Measurements from ENCODE around the gene LMNTD2. TPM values are rescaled to one million over a fixed set of nuclear protein-coding genes. Genes with fewer than 3 reads are reported as not detected.

Gene LMNTD2
- total RNA-seq, 4 donors from 2014 or later: 7.6 to 20.4 (median 11.2) TPM

GRCh38 chr11:586376-587316 lies 26.1 kb upstream of the LMNTD2 start:
- DNase-seq (ENCODE audit: low spot score in 2 of 2): no peak
- 88 to 89% methylated on average over 27 to 29 of the region's 32 CpGs for WGBS, 2 donors
- no peak overlapping the region for H3K4me3 ChIP-seq (ENCODE audit: low read depth, poor library complexity, severe bottlenecking)
- intact Hi-C loops (cut with DNase I; ENCODE audit: low total_unique reads): no loop called here
- no peak for TF ChIP-seq CTCF (IDR thresholded peaks at IDR 0.05)
- no peak for TF ChIP-seq POLR2A (IDR thresholded peaks at IDR 0.05)

- no peak for DNase-seq (ENCODE audit: low spot score in 2 of 2)
- H3K4me3 ChIP-seq (ENCODE audit: low read depth, poor library complexity, severe bottlenecking): no peak overlapping the region
- WGBS, 2 donors: 95 to 98% methylated on average over 10 of the region's 10 CpGs
- TF ChIP-seq POLR2A (IDR thresholded peaks at IDR 0.05): no peak
- no peak for TF ChIP-seq CTCF (IDR thresholded peaks at IDR 0.05)
- intact Hi-C loops (cut with DNase I; ENCODE audit: low total_unique reads): no loop called here
These were observed 23.7 kb upstream of the LMNTD2 start for GRCh38 chr11:584287-584686.

- intact Hi-C loops (cut with DNase I; ENCODE audit: low total_unique reads): no loop called here
- DNase-seq (ENCODE audit: low spot score in 2 of 2): no peak
- no peak overlapping the region for H3K4me3 ChIP-seq (ENCODE audit: low read depth, poor library complexity, severe bottlenecking)
- TF ChIP-seq POLR2A (IDR thresholded peaks at IDR 0.05) (no peak), CTCF (IDR thresholded peaks at IDR 0.05) (no peak)
- 81 to 84% methylated on average over 17 of the region's 17 CpGs for WGBS, 2 donors
These were observed 21.2 kb upstream of the LMNTD2 start for GRCh38 chr11:581752-582151.

- no peak overlapping the region for H3K4me3 ChIP-seq (ENCODE audit: low read depth, poor library complexity, severe bottlenecking)
- DNase-seq (ENCODE audit: low spot score in 2 of 2): no peak
- intact Hi-C loops (cut with DNase I; ENCODE audit: low total_unique reads): no loop called here
- 80 to 82% methylated on average over 14 of the region's 14 CpGs for WGBS, 2 donors
- TF ChIP-seq CTCF (IDR thresholded peaks at IDR 0.05) (no peak), POLR2A (IDR thresholded peaks at IDR 0.05) (no peak)
These were observed 20.8 kb upstream of the LMNTD2 start for GRCh38 chr11:581342-581741.

GRCh38 chr11:579830-580601 lies 19.5 kb upstream of the LMNTD2 start:
- intact Hi-C loops (cut with DNase I; ENCODE audit: low total_unique reads): no loop called here
- no peak for DNase-seq (ENCODE audit: low spot score in 2 of 2)
- no peak overlapping the region for H3K4me3 ChIP-seq (ENCODE audit: low read depth, poor library complexity, severe bottlenecking)
- WGBS, 2 donors: 77 to 80% methylated on average over 20 of the region's 20 CpGs
- no peak for TF ChIP-seq POLR2A (IDR thresholded peaks at IDR 0.05)
- TF ChIP-seq CTCF (IDR thresholded peaks at IDR 0.05): no peak
